Osteocyte (in vitro differentiated cells): ENCODE results near the gene TEX13D. TPM values are rescaled to one million over a fixed set of nuclear protein-coding genes. Genes with fewer than 3 reads are reported as not detected.

Experiments
- DNase-seq: peaks from one replicate; pipeline ENCODE4 v3.0.0; 2021; ENCODE audit warnings: mixed read lengths; ENCODE audit not compliant: unreplicated experiment; ENCODE audit errors: extremely low spot score
- H3K27ac Mint-ChIP-seq: one replicate; pipeline ENCODE4 v1.8.0; 2021; ENCODE audit warnings: mild to moderate bottlenecking, mixed read lengths; ENCODE audit not compliant: unreplicated experiment
- H3K27me3 Mint-ChIP-seq: one replicate; pipeline ENCODE4 v1.8.0; 2021; ENCODE audit warnings: mixed read lengths; ENCODE audit not compliant: unreplicated experiment
- H3K36me3 Mint-ChIP-seq: one replicate; pipeline ENCODE4 v1.8.0; 2021; ENCODE audit warnings: mixed read lengths; ENCODE audit not compliant: unreplicated experiment
- H3K4me1 Mint-ChIP-seq: one replicate; pipeline ENCODE4 v1.8.0; 2021; ENCODE audit warnings: mixed read lengths; ENCODE audit not compliant: unreplicated experiment
- H3K4me3 Mint-ChIP-seq: one replicate; pipeline ENCODE4 v1.8.0; 2021; ENCODE audit warnings: mild to moderate bottlenecking, moderate library complexity, mixed read lengths; ENCODE audit not compliant: unreplicated experiment
- H3K9me3 Mint-ChIP-seq: one replicate; pipeline ENCODE4 v1.8.0; 2021; ENCODE audit warnings: mixed read lengths; ENCODE audit not compliant: unreplicated experiment
- total RNA-seq: library from RNA; stranded (reverse); gene quantifications from 2 replicates; pipeline ENCODE4 v1.2.1, GENCODE V29; 2021
- TF ChIP-seq, protein P1 (sequence below): fragments of 200-600 bp; sonication (generic); IDR thresholded peaks from 2 replicates; pipeline ENCODE4 v1.5.0; 2021; ENCODE audit warnings: antibody characterized with exemption, mild to moderate bottlenecking, moderate library complexity

Gene TEX13D
- total RNA-seq, 1 donor from 2014 or later, result not detected

GRCh38 chrX:124342174-124342867, 9.9 kb downstream of the TEX13D start:
- H3K9me3 Mint-ChIP-seq, result no peaks in the 10 kb centered on the region
- H3K4me3 Mint-ChIP-seq, result no peak overlapping the region
- no peak overlapping the region for H3K27ac Mint-ChIP-seq
- TF ChIP-seq, protein P1, sequence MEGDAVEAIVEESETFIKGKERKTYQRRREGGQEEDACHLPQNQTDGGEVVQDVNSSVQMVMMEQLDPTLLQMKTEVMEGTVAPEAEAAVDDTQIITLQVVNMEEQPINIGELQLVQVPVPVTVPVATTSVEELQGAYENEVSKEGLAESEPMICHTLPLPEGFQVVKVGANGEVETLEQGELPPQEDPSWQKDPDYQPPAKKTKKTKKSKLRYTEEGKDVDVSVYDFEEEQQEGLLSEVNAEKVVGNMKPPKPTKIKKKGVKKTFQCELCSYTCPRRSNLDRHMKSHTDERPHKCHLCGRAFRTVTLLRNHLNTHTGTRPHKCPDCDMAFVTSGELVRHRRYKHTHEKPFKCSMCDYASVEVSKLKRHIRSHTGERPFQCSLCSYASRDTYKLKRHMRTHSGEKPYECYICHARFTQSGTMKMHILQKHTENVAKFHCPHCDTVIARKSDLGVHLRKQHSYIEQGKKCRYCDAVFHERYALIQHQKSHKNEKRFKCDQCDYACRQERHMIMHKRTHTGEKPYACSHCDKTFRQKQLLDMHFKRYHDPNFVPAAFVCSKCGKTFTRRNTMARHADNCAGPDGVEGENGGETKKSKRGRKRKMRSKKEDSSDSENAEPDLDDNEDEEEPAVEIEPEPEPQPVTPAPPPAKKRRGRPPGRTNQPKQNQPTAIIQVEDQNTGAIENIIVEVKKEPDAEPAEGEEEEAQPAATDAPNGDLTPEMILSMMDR, result no peak
- H3K36me3 Mint-ChIP-seq, result no peaks in the 10 kb centered on the region
- peaks cover 6% of the 10 kb centered on the region for H3K27me3 Mint-ChIP-seq
- no peaks in the 10 kb centered on the region for H3K4me1 Mint-ChIP-seq
- DNase-seq, result no peak

- no peak overlapping the region for H3K27ac Mint-ChIP-seq
- TF ChIP-seq, protein P1, result no peak
- DNase-seq, result no peak
- no peaks in the 10 kb centered on the region for H3K9me3 Mint-ChIP-seq
- peaks cover 6% of the 10 kb centered on the region for H3K27me3 Mint-ChIP-seq
- H3K36me3 Mint-ChIP-seq, result no peaks in the 10 kb centered on the region
- no peaks in the 10 kb centered on the region for H3K4me1 Mint-ChIP-seq
- no peak overlapping the region for H3K4me3 Mint-ChIP-seq
Measured at GRCh38 chrX:124343016-124343415, 10.6 kb downstream of the TEX13D start.

- Mint-ChIP-seq H3K36me3 (no peaks in the 10 kb centered on the region), H3K27ac (no peak overlapping the region), H3K4me3 (no peak overlapping the region), H3K9me3 (no peaks in the 10 kb centered on the region), H3K4me1 (no peaks in the 10 kb centered on the region), H3K27me3 (peaks cover 6% of the 10 kb centered on the region)
- TF ChIP-seq, protein P1, result no peak
- no peak for DNase-seq
Measured at GRCh38 chrX:124344246-124344645, 11.8 kb downstream of the TEX13D start.

GRCh38 chrX:124346117-124346876, 13.8 kb downstream of the TEX13D start, which contains the start of gene SH2D1A:
Gene SH2D1A (plus strand): TSS chrX:124346563. CDS start chrX:124346643, 80 bp downstream.
- Mint-ChIP-seq H3K4me3 (no peak within 1 kb of the TSS), H3K9me3 (no peaks in the 10 kb centered on the region), H3K27ac (no peak within 1 kb of the TSS), H3K4me1 (no peaks in the 10 kb centered on the region), H3K36me3 (no peaks in the 10 kb centered on the region), H3K27me3 (peaks cover 6% of the 10 kb centered on the region)
- TF ChIP-seq, protein P1, result no peak
- DNase-seq, result no peak

- Mint-ChIP-seq H3K4me3 (no peak overlapping the region), H3K4me1 (no peaks in the 10 kb centered on the region), H3K27me3 (peaks cover 6% of the 10 kb centered on the region), H3K27ac (no peak overlapping the region), H3K9me3 (no peaks in the 10 kb centered on the region), H3K36me3 (no peaks in the 10 kb centered on the region)
- TF ChIP-seq, protein P1, result no peak
- no peak for DNase-seq
Measured at GRCh38 chrX:124346877-124347241, 14.4 kb downstream of the TEX13D start.
